NCI-H69 (cell line): Measurements from ENCODE around the gene UBXN2A.
"Not testable (repeated sequence)": the region's sequence is repeated elsewhere in the genome, so short reads cannot be mapped to it uniquely, and the experiment has no call there.

ENCODE experiments used
- DNase-seq: peaks from one replicate; lab custom pipeline; 2025; lab: John Stamatoyannopoulos, UW

Gene UBXN2A

GRCh38 chr2:23940718-23941620 is 706 bp downstream of the UBXN2A start:
- peak; percentile 63 for DNase-seq

GRCh38 chr2:23941644-23942043 is 1.4 kb downstream of the UBXN2A start:
- no peak for DNase-seq

- no peak for DNase-seq
Observed at GRCh38 chr2:23943666-23944065, 3.4 kb downstream of the UBXN2A start.

- no peak for DNase-seq
Observed at GRCh38 chr2:23944527-23944926, 4.3 kb downstream of the UBXN2A start.

- no peak for DNase-seq
Observed at GRCh38 chr2:23944976-23945375, 4.7 kb downstream of the UBXN2A start.

- DNase-seq: no peak
Observed at GRCh38 chr2:23947350-23947749, 7.1 kb downstream of the UBXN2A start.

GRCh38 chr2:23952558-23952957 is 12.3 kb downstream of the UBXN2A start:
- not testable (repeated sequence) for DNase-seq

- DNase-seq: no peak
Observed at GRCh38 chr2:23953625-23954024, 13.4 kb downstream of the UBXN2A start.

GRCh38 chr2:23954325-23955014 is 14.2 kb downstream of the UBXN2A start:
- DNase-seq: no peak

GRCh38 chr2:23967846-23968245 is 27.6 kb downstream of the UBXN2A start:
- no peak for DNase-seq

- no peak for DNase-seq
Observed at GRCh38 chr2:23976883-23977282, 36.6 kb downstream of the UBXN2A start.

- peak; percentile 25 for DNase-seq
Observed at GRCh38 chr2:23988371-23988770, 48.1 kb downstream of the UBXN2A start.

GRCh38 chr2:23992931-23993330 is 52.7 kb downstream of the UBXN2A start:
- DNase-seq: no peak

GRCh38 chr2:23993736-23994269 is 53.5 kb downstream of the UBXN2A start:
- DNase-seq: no peak

- no peak for DNase-seq
Observed at GRCh38 chr2:23994567-23994966, 54.3 kb downstream of the UBXN2A start.

GRCh38 chr2:24007693-24008092 is 67.4 kb downstream of the UBXN2A start:
- DNase-seq: no peak

GRCh38 chr2:24008672-24009366 is 68.6 kb downstream of the UBXN2A start:
- DNase-seq: no peak

- no peak for DNase-seq
Observed at GRCh38 chr2:24009367-24009679, 69.1 kb downstream of the UBXN2A start.

- no peak for DNase-seq
Observed at GRCh38 chr2:24009680-24010476, 69.6 kb downstream of the UBXN2A start, which contains the start of gene MFSD2B. Gene MFSD2B (plus strand): TSS chr2:24010085. CDS start chr2:24010097, 12 bp downstream.

- no peak for DNase-seq
Observed at GRCh38 chr2:24010477-24011249, 70.4 kb downstream of the UBXN2A start.
